ENCODE measurements around the gene SEBOX. TPM values are rescaled to one million over a fixed set of nuclear protein-coding genes. Genes with fewer than 3 reads are reported as not detected.

SEBOX gene
- total RNA-seq, 1 donor from 2014 or later, result not detected

DNA sequence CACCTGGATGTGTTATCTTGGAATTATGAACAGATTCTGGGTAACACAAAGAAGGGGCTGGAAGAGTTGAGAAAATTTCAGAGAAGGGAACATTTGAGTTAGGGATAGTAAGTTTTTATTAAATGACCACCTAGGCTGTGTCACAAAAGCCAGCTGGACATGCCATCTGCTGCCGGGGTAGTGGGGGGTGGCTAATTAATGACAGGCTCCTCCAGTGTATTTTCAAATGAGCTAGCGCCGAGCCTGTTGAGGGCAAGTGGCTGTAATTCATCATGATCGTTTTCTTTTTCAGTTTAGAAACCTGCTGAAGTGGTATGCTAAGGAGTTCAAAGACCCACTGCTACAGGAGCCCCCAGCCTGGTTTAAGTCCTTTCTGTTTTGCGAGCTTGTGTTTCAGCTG, 39.8 kb downstream of the SEBOX start:
- no peak for DNase-seq (ENCODE audit: low spot score, unreplicated experiment)
- no peak for TF ChIP-seq CTCF (IDR thresholded peaks at IDR 0.05; ENCODE audit: unreplicated experiment)
- H3K27me3 Mint-ChIP-seq, result no peaks in the 10 kb centered on the region
- peak overlapping the region; percentile 19 for H3K27ac Mint-ChIP-seq
- no peaks in the 10 kb centered on the region for H3K9me3 Mint-ChIP-seq (ENCODE audit: low read depth)
- no peak overlapping the region for H3K4me3 Mint-ChIP-seq (ENCODE audit: low read depth)
- peaks cover 51% of the 10 kb centered on the region for H3K4me1 Mint-ChIP-seq (ENCODE audit: low read depth)
- peaks cover 17% of the 10 kb centered on the region for H3K36me3 Mint-ChIP-seq (ENCODE audit: insufficient read depth)

DNA sequence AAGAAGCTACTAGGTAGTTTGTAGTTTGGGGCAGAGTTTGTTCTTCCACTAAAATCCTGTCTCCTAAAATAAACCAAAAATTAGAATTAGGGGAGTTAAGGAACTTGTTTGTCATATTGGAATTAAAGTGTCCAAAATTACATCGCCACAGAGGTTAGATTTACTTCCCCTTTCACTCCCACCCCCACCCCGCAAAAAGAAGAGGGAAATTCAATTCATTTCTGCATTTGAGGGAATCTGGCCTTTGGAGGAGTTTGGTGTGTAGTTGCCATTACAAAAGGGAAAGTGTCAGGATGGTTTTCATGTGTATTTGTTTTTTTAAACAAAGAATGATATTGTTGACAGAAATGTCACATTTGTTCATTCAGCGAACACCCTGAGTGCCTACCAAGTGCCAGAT, 40.2 kb downstream of the SEBOX start:
- peaks cover 55% of the 10 kb centered on the region for H3K4me1 Mint-ChIP-seq (ENCODE audit: low read depth)
- H3K9me3 Mint-ChIP-seq (ENCODE audit: low read depth), result no peaks in the 10 kb centered on the region
- H3K27me3 Mint-ChIP-seq, result no peaks in the 10 kb centered on the region
- DNase-seq (ENCODE audit: low spot score, unreplicated experiment), result no peak
- no peak overlapping the region for H3K4me3 Mint-ChIP-seq (ENCODE audit: low read depth)
- peak overlapping the region; percentile 19 for H3K27ac Mint-ChIP-seq
- TF ChIP-seq CTCF (IDR thresholded peaks at IDR 0.05; ENCODE audit: unreplicated experiment), result no peak
- peaks cover 17% of the 10 kb centered on the region for H3K36me3 Mint-ChIP-seq (ENCODE audit: insufficient read depth)

DNA sequence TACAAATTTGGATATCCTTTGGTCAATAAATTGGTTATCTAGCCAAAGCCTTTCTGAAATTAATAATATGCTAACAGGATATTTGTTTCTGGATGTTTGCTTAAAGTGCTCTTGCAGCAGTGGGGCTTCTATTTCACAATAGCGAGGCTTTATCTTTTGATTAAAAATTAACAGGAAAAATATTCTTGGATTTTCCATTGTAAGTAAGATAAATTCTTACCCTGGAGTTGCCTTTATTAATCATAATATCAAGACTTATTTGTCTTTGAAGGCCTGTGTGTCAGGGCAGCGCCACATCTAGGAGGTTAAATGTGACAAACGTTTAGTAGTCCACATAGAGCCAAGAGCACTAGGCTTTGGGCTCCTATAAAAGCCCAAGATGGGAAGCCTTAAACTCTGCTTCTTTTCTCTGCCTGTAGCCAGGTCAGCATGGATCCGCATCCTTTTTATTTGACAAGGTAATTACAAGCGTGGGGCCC, 40.7 kb downstream of the SEBOX start:
- Mint-ChIP-seq H3K27me3 (no peaks in the 10 kb centered on the region), H3K9me3 (ENCODE audit: low read depth) (no peaks in the 10 kb centered on the region), H3K36me3 (ENCODE audit: insufficient read depth) (peaks cover 17% of the 10 kb centered on the region), H3K4me1 (ENCODE audit: low read depth) (peaks cover 55% of the 10 kb centered on the region), H3K4me3 (ENCODE audit: low read depth) (no peak overlapping the region), H3K27ac (peak overlapping the region; percentile 19)
- no peak for TF ChIP-seq CTCF (IDR thresholded peaks at IDR 0.05; ENCODE audit: unreplicated experiment)
- DNase-seq (ENCODE audit: low spot score, unreplicated experiment), result no peak

DNA sequence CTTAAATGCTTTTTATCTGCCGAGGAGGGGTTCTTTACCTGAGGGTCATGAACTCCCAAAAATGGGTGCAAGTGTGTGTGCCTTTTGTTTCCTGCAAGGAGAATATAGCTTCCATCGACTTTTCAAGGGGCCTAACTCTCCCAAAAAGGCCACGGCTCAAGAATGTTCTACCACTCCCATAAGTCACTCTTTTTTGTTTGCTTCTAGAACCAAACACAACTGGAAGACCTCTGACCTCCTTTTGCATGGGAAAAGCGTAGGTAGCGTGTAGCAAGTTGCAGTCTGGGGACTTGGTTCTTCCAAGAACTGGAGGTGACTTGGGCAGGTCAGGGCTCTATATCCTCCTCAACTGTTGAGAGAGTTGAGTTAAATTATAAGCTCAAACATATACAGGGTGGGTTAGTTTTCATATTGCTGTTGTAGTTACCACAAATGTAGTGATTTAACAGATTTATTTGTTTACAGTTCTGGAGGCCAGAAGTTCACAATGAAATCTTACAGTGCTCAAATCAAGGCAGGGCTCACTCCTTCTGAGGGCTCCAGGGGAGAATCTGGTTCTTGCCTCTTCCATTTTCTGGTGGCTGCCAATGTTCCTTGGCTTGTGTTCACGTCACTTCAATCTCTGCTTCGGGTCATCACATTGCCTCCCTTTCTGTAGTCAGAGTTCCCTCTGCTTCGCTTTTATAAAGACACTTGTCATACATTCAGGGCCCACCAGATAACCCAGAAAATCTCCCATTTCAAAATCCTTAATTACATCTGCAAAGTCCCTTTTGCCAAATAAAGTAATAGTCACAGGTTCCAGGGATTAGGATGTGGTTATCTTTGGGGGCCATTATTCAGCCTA, 44.6 kb downstream of the SEBOX start:
- no peak for TF ChIP-seq CTCF (IDR thresholded peaks at IDR 0.05; ENCODE audit: unreplicated experiment)
- Mint-ChIP-seq H3K27ac (peak overlapping the region; percentile 75), H3K4me1 (ENCODE audit: low read depth) (peaks cover 54% of the 10 kb centered on the region), H3K4me3 (ENCODE audit: low read depth) (peak overlapping the region; percentile 79), H3K27me3 (peaks cover 18% of the 10 kb centered on the region), H3K9me3 (ENCODE audit: low read depth) (no peaks in the 10 kb centered on the region), H3K36me3 (ENCODE audit: insufficient read depth) (peaks cover 3% of the 10 kb centered on the region)
- DNase-seq (ENCODE audit: low spot score, unreplicated experiment), result no peak

- Mint-ChIP-seq H3K4me1 (ENCODE audit: low read depth) (peaks cover 45% of the 10 kb centered on the region), H3K9me3 (ENCODE audit: low read depth) (no peaks in the 10 kb centered on the region)
These were observed 45.4 kb downstream of the SEBOX start for GRCh38 chr17:28319598-28319935.

More at GRCh38 chr17:28319598-28319935, 45.4 kb downstream of the SEBOX start:
- no peak for DNase-seq (ENCODE audit: low spot score, unreplicated experiment)
- H3K4me3 Mint-ChIP-seq (ENCODE audit: low read depth), result peak overlapping the region; percentile 79
- no peak for TF ChIP-seq CTCF (IDR thresholded peaks at IDR 0.05; ENCODE audit: unreplicated experiment)
- H3K36me3 Mint-ChIP-seq (ENCODE audit: insufficient read depth), result peaks cover 3% of the 10 kb centered on the region
- peak overlapping the region; percentile 93 for H3K27ac Mint-ChIP-seq
- H3K27me3 Mint-ChIP-seq, result peaks cover 18% of the 10 kb centered on the region

Measured in progenitor cell of endocrine pancreas (in vitro differentiated cells).